ENCODE results near the gene ZBTB12.
"Not testable (repeated sequence)": the region's sequence is repeated elsewhere in the genome, so short reads cannot be mapped to it uniquely, and the experiment has no call there.

The ZBTB12 gene

GRCh38 chr6:31940256-31940664 is 38.4 kb upstream of the ZBTB12 start:
- Histone ChIP-seq H3K4me3 (ENCODE audit: low read depth, low read length) (no peak overlapping the region), H3K36me3 (no peaks in the 10 kb centered on the region), H3K27ac (no peak overlapping the region), H3K27me3 (ENCODE audit: insufficient read depth, low read depth, severe bottlenecking) (no peaks in the 10 kb centered on the region), H3K9me3 (ENCODE audit: severe bottlenecking) (no peaks in the 10 kb centered on the region)
- DNase-seq = no peak
- TF ChIP-seq CTCF (IDR thresholded peaks at IDR 0.05; ENCODE audit: low read depth, low read length) = no peak

- Histone ChIP-seq H3K27me3 (ENCODE audit: insufficient read depth, low read depth, severe bottlenecking) (no peaks in the 10 kb centered on the region), H3K9me3 (ENCODE audit: severe bottlenecking) (peaks cover 3% of the 10 kb centered on the region), H3K36me3 (no peaks in the 10 kb centered on the region), H3K4me3 (ENCODE audit: low read depth, low read length) (no peak overlapping the region), H3K27ac (no peak overlapping the region)
- DNase-seq = no peak
- no peak for TF ChIP-seq CTCF (IDR thresholded peaks at IDR 0.05; ENCODE audit: low read depth, low read length)
Observed at GRCh38 chr6:31935823-31936222, 33.9 kb upstream of the ZBTB12 start.

- no peaks in the 10 kb centered on the region for H3K36me3 ChIP-seq
- no peaks in the 10 kb centered on the region for H3K27me3 ChIP-seq (ENCODE audit: insufficient read depth, low read depth, severe bottlenecking)
- H3K9me3 ChIP-seq (ENCODE audit: severe bottlenecking) = peaks cover 3% of the 10 kb centered on the region
- no peak for TF ChIP-seq CTCF (IDR thresholded peaks at IDR 0.05; ENCODE audit: low read depth, low read length)
- H3K4me3 ChIP-seq (ENCODE audit: low read depth, low read length) = no peak overlapping the region
- no peak overlapping the region for H3K27ac ChIP-seq
- DNase-seq = no peak
Observed at GRCh38 chr6:31935021-31935420, 33.1 kb upstream of the ZBTB12 start.

- Histone ChIP-seq H3K36me3 (no peaks in the 10 kb centered on the region), H3K4me3 (ENCODE audit: low read depth, low read length) (no peak overlapping the region), H3K27me3 (ENCODE audit: insufficient read depth, low read depth, severe bottlenecking) (no peaks in the 10 kb centered on the region), H3K9me3 (ENCODE audit: severe bottlenecking) (peaks cover 3% of the 10 kb centered on the region), H3K27ac (no peak overlapping the region)
- TF ChIP-seq CTCF (IDR thresholded peaks at IDR 0.05; ENCODE audit: low read depth, low read length) = no peak
- DNase-seq = no peak
Observed at GRCh38 chr6:31933537-31933936, 31.7 kb upstream of the ZBTB12 start.

- not testable (repeated sequence) for DNase-seq; H3K36me3 ChIP-seq; H3K4me3 ChIP-seq (ENCODE audit: low read depth, low read length); H3K9me3 ChIP-seq (ENCODE audit: severe bottlenecking); H3K27me3 ChIP-seq (ENCODE audit: insufficient read depth, low read depth, severe bottlenecking); H3K27ac ChIP-seq
Observed at GRCh38 chr6:31932137-31932536, 30.3 kb upstream of the ZBTB12 start.

GRCh38 chr6:31930962-31931361 is 29.1 kb upstream of the ZBTB12 start:
- no peaks in the 10 kb centered on the region for H3K36me3 ChIP-seq
- H3K4me3 ChIP-seq (ENCODE audit: low read depth, low read length) = no peak overlapping the region
- DNase-seq = no peak
- H3K9me3 ChIP-seq (ENCODE audit: severe bottlenecking) = peaks cover 4% of the 10 kb centered on the region
- no peaks in the 10 kb centered on the region for H3K27me3 ChIP-seq (ENCODE audit: insufficient read depth, low read depth, severe bottlenecking)
- H3K27ac ChIP-seq = no peak overlapping the region
- no peak for TF ChIP-seq CTCF (IDR thresholded peaks at IDR 0.05; ENCODE audit: low read depth, low read length)
